ENCODE data around the gene CFAP46.

- no peak for TF ChIP-seq EZH2 (IDR thresholded peaks at IDR 0.05)
- TF ChIP-seq CTCF (IDR thresholded peaks at IDR 0.05), result no peak
Measured at GRCh38 chr10:132904814-132905649, 37.3 kb downstream of the CFAP46 start.
